Astrocyte (in vitro differentiated cells and primary cell): ENCODE measurements around the gene RAD51B.

ENCODE experiments used
- EZH2 ChIP-seq: IDR thresholded peaks from 2 replicates; pipeline ENCODE4 v1.6.1; 2012; ENCODE audit warnings: mild to moderate bottlenecking, low read length, inconsistent platforms; ENCODE audit not compliant: insufficient read depth
- TF ChIP-seq, protein P1 (sequence below): IDR thresholded peaks from 2 replicates; pipeline ENCODE4 v1.5.1; 2011; ENCODE audit warnings: low read depth, mild to moderate bottlenecking, inconsistent platforms, low read length, moderate library complexity; ENCODE audit not compliant: insufficient read depth

DNA sequence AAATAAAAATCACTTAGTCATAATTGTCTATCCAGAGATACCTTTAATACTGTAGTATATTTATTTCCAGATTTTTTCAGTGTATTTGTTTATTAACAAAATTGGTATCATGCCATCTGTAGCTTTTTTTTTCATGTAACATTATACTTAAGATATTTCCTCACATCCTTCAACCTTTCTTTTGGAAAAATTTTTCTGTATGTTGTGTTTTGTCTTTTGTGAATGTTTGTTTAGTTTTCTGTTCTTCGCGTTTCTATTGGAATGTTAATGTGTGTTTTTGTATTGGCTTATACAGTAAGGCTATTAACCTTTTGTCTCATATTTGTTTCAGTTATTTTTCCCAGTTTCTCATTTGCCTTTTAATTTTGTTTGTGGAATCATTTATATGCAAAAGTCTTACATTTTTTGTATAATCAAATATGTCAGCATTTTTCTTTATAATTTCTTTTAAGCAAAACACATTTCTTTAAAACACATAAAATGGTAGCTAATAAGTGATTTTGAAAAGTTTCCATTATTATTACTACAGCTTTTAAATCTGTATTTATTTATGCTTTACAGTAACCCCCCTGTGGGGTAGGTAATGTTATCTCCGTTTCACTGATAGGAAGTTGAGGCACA is 433.7 kb downstream of the RAD51B start:
- TF ChIP-seq, protein P1, sequence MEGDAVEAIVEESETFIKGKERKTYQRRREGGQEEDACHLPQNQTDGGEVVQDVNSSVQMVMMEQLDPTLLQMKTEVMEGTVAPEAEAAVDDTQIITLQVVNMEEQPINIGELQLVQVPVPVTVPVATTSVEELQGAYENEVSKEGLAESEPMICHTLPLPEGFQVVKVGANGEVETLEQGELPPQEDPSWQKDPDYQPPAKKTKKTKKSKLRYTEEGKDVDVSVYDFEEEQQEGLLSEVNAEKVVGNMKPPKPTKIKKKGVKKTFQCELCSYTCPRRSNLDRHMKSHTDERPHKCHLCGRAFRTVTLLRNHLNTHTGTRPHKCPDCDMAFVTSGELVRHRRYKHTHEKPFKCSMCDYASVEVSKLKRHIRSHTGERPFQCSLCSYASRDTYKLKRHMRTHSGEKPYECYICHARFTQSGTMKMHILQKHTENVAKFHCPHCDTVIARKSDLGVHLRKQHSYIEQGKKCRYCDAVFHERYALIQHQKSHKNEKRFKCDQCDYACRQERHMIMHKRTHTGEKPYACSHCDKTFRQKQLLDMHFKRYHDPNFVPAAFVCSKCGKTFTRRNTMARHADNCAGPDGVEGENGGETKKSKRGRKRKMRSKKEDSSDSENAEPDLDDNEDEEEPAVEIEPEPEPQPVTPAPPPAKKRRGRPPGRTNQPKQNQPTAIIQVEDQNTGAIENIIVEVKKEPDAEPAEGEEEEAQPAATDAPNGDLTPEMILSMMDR, result no peak
- no peak for TF ChIP-seq EZH2
